NCI-H1417 (cell line): ENCODE data around the gene ITPK1.
A peak's percentile ranks its signal among the peaks of the same experiment; 100 is the strongest.
"Not testable (repeated sequence)": the region's sequence is repeated elsewhere in the genome, so short reads cannot be mapped to it uniquely, and the experiment has no call there.

Experiments
- DNase-seq, 3 experiments: peaks; one replicate each; lab custom pipeline; 2025; lab: John Stamatoyannopoulos, UW

Gene ITPK1

GRCh38 chr14:93084866-93085857 lies 30.6 kb downstream of the ITPK1 start:
- DNase-seq, result no peak

- DNase-seq, result no peak
These were observed 31.3 kb downstream of the ITPK1 start for GRCh38 chr14:93084402-93084801.

- DNase-seq, result no peak
These were observed 31.8 kb downstream of the ITPK1 start for GRCh38 chr14:93083917-93084316.

DNA sequence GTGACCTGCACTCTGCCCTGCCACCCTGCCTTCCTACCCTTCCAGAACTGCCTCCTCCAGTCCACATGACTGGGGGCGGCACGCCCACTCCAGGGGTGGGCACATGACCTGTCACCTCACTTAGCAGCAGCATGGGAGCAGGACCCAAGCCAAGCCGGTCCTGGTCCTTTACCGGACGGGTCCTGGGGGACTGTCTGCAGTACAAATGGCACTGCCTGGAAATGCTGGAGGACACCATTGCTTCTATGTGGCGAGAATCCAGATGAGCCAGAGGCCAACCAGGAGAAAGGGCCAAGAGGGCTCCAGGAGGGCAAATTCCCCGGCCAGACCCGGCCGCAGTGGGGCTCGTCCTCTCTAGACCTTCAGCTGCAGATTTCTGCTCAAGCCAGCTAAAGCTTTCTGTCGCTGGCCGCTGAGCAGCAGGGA lies 33.1 kb downstream of the ITPK1 start:
- DNase-seq, result no peak

DNA sequence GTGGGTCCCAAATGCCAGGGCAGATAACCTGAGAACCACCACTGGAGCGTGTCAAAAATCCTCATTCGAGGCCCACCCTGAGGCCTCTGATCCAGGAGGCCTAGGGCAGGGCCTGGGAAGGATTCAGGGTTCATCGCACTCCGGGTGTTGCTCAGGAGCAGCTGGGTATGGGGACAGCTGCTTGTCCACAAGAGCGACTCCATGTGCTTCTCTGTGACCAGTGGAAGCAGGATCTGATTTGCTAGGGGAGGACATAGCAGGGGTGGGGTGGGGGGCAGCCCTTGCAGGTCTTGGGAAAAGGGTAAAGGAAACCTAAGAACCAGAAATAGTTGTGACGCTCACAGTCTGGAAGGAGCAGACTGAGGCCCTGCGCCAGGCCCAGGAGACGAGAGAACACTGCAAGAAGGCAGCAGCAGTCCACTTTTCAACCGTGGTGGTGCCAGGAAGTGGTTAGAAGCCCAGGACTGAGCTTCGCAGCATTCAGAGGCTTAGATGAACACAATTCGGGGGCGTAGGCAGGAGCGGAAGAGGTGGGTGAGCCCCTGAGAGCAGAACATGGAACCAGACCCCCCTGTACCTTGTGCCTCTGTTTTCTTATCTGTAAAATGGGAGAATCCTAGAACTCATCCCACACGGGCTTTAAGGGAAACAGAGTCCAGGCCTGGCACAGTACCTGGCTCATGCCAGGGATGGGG lies 33.7 kb downstream of the ITPK1 start:
- no peak for DNase-seq

DNA sequence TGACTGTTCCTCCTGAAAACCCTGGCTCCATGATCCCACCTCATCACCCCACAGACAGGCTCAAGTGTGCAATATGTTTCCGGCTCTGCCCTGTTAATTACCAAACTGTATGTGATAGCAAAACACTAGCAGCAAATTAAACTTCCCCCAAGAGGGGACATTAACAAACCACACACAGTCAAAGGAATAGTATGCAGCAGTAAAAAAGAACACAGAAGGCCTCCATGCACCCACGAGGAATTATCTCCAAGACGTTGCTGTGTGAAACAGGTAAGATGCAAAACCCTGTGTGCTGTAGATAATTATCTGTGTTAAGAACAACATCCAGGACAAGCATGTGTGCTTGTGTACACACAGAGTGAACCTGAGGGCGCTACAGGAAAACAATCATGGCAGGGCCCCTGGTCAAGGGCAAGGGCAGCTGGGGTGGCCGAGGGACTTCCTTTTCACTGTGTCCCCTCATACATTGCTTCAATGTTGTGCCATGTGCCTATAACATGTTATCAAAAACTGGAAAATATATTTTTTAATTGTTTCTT lies 35.8 kb downstream of the ITPK1 start:
- no peak for DNase-seq

GRCh38 chr14:93079321-93079720 lies 36.4 kb downstream of the ITPK1 start:
- no peak for DNase-seq

DNA sequence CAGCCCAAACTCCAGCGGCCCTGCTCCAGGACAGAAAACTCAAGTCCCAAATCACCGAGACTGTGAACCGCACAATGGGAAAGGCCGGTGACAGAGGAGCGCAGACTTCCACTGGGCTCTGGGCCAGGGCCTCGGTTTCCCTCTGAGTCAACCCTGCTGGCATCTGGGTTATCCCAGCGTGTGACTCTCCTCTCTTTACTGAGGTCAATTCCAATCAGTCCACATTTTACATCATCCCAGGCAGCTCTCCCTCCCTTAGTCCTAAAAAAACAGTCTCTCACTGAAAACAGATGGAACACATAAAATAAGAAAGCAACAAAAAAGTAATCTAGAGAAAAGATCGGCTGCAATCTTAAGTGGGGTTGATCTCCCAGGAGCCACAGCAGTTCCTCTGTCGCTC lies 36.9 kb downstream of the ITPK1 start:
- no peak for DNase-seq

GRCh38 chr14:93076755-93077154 lies 39.0 kb downstream of the ITPK1 start:
- no peak for DNase-seq

- no peak for DNase-seq
These were observed 39.8 kb downstream of the ITPK1 start for GRCh38 chr14:93075891-93076290.

DNA sequence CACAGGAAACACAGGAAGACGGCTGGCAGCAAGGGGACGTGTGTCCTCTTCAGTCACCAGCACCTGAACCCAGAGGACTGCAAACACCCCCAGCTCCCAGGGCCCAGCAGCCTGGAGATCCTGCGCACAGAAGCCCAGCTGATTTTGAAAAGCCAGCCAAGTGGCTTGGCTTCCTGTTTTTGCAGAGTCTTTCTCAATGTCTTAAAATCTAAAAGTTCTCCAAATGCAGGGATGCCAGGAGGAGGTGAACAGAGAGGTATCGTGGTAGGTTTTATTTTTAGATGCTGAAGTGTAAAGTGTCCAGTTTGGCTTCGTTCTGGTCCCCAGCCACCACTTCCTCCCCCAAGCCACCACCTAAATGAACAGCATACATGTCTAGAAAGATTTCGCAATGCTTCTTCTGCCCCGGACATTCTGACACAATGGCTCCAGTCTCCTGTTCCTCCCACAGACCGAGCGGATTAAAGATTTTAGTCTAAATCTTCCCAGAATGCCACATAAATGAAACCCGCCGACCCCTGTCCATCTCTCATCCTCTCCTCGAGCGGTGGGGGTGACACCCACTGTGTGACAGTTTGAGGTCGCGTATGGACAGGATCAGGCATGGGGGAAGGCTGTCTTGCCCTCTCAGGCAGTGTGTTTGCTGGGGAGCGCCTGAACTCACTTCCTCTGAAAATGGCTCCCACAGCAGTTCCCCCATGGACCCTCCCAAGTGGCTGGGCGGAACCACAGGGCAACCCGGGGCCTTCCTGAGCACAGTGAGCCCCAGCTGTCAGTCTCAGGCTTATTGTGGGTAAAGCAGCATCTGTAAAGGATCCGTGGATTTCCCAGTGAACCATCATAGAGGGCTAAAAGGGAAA lies 41.6 kb downstream of the ITPK1 start:
- no peak for DNase-seq

DNA sequence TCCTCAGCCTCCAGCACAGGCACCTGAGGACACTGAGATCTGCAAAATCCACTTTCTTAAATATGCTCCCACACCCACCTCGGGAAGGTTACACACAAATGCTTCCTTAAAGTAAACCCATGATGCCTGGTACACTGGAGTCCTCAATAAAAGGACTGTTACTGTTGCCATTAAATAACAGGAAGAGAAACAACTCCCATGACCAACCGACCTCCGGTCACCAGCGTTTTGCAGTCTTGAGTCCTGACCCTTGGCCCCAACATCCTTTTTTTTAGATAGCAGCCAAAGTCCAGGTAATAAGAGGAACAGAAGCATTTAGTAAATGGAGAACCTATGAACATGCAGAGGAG lies 42.4 kb downstream of the ITPK1 start:
- no peak for DNase-seq

GRCh38 chr14:93072659-93073357 lies 42.9 kb downstream of the ITPK1 start:
- DNase-seq, result no peak

- peak in 1 of 3 experiments; percentile 19 for DNase-seq
These were observed 47.0 kb downstream of the ITPK1 start for GRCh38 chr14:93068711-93069110.

DNA sequence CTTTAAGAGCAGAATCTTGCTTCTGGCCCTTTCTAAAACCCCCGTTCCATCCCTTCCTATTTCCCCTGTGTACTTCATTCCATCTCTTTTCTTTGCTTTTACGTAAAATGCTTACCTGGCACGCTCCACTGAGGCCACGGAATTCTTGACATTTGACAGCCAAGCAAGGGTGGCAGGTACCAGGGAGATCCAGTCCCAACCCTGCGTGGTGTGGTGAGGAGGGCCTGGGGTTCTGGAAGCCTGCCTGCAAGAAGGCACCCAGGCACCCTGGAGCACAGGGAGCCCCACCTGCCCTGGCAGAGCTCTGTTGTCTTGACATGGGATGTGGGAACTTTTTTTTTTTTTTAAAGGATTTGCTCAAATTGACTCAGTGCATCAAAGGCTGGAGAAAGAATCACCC lies 48.6 kb downstream of the ITPK1 start:
- DNase-seq, result no peak

- no peak for DNase-seq
These were observed 50.4 kb downstream of the ITPK1 start for GRCh38 chr14:93065272-93065730.

- DNase-seq, result no peak
These were observed 51.1 kb downstream of the ITPK1 start for GRCh38 chr14:93064411-93065271.

GRCh38 chr14:93063393-93063792 lies 52.3 kb downstream of the ITPK1 start:
- no peak for DNase-seq

DNA sequence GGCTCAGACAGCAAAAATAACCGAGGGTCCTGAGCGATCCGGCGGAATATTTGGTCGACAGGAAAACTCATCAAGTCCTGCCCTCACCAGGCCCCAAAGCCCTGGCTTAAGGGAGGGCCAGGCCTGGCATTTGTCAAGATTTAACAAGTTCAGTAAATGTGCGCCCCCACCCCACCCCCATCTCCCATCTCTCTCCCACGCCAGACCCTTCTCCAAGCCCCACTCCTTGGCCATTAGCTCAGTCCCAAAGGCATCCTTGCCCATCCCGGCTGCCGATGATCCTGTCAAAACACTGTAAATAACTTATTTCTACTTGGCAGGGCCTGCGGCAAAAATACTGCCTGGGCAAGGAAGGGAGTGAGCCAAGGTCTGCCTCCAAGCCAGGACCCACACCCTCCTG lies 52.8 kb downstream of the ITPK1 start:
- no peak for DNase-seq

GRCh38 chr14:93062013-93062412 lies 53.7 kb downstream of the ITPK1 start:
- not testable (repeated sequence) for DNase-seq
